ENCODE results near the gene SPAG4. TPM values are rescaled to one million over a fixed set of nuclear protein-coding genes. Genes with fewer than 3 reads are reported as not detected.

The SPAG4 gene
- total and polyA plus RNA-seq, 2 experiments from 2014 or later = 2.7 to 2.9 TPM

DNA sequence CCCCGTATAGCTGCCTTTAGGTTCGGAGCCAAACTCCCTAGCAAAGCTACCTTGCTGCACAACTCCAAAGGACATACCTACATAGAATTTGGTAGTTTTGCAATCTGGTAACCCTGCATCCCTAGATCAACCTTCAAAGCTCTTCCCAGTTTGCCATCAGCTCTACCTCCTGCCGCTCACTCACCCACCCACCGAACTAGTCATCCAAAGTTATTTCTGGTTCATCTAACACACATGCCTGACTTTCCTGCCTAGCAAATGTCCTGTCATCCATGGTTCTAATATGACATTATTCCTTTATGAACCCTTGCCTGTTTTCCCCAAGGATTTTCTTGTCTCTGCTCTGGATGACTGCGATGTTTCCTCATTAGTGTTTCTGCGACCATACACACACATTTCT is 21.6 kb downstream of the SPAG4 start:
- H3K79me2 ChIP-seq (replicated peaks; ENCODE audit: insufficient read depth) = peaks cover 83% of the 10 kb centered on the region
- no peak overlapping the region for H2AFZ ChIP-seq
- H3K9me2 ChIP-seq (ENCODE audit: insufficient read depth) = no peaks in the 10 kb centered on the region
- Mint-ChIP-seq H3K36me3 (ENCODE audit: low read depth) (peaks cover 4% of the 10 kb centered on the region; the same call in 2 of the 3 replicates), H3K27ac (no peak overlapping the region), H3K4me1 (peaks cover 27% of the 10 kb centered on the region), H3K27me3 (ENCODE audit: insufficient read depth, low read depth, poor library complexity) (peaks cover 4% of the 10 kb centered on the region), H3K9me3 (no peaks in the 10 kb centered on the region), H3K4me3 (no peak overlapping the region)
- H4K20me1 ChIP-seq (replicated peaks; ENCODE audit: insufficient read depth) = peaks cover 50% of the 10 kb centered on the region
- no peaks in the 10 kb centered on the region for H3K27me3 ChIP-seq (ENCODE audit: insufficient read depth)
- H3K27ac ChIP-seq (ENCODE audit: low read depth) = no peak overlapping the region
- no peak for ATAC-seq
- TF ChIP-seq CREB1 (CRISPR knock-in tag; IDR thresholded peaks at IDR 0.05; ENCODE audit: low read depth) = no peak
- TF ChIP-seq ZNF331 (CRISPR knock-in tag; IDR thresholded peaks at IDR 0.05; ENCODE audit: low read depth) = no peak
- no peak for TF ChIP-seq ETS1 (IDR thresholded peaks at IDR 0.05)
- no peak for TF ChIP-seq POLR2AphosphoS5 (IDR thresholded peaks at IDR 0.05; ENCODE audit: low read depth)
- no peak for TF ChIP-seq EZH2phosphoT487 (IDR thresholded peaks at IDR 0.05; ENCODE audit: unreplicated experiment)
- TF ChIP-seq, protein P1, sequence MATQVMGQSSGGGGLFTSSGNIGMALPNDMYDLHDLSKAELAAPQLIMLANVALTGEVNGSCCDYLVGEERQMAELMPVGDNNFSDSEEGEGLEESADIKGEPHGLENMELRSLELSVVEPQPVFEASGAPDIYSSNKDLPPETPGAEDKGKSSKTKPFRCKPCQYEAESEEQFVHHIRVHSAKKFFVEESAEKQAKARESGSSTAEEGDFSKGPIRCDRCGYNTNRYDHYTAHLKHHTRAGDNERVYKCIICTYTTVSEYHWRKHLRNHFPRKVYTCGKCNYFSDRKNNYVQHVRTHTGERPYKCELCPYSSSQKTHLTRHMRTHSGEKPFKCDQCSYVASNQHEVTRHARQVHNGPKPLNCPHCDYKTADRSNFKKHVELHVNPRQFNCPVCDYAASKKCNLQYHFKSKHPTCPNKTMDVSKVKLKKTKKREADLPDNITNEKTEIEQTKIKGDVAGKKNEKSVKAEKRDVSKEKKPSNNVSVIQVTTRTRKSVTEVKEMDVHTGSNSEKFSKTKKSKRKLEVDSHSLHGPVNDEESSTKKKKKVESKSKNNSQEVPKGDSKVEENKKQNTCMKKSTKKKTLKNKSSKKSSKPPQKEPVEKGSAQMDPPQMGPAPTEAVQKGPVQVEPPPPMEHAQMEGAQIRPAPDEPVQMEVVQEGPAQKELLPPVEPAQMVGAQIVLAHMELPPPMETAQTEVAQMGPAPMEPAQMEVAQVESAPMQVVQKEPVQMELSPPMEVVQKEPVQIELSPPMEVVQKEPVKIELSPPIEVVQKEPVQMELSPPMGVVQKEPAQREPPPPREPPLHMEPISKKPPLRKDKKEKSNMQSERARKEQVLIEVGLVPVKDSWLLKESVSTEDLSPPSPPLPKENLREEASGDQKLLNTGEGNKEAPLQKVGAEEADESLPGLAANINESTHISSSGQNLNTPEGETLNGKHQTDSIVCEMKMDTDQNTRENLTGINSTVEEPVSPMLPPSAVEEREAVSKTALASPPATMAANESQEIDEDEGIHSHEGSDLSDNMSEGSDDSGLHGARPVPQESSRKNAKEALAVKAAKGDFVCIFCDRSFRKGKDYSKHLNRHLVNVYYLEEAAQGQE (IDR thresholded peaks at IDR 0.05; ENCODE audit: unreplicated experiment) = no peak
- no peak for TF ChIP-seq CTCF (conservative IDR thresholded peaks at IDR 0.05; ENCODE audit: low read depth in 2 of 2)
- no peak for TF ChIP-seq NANOG (IDR thresholded peaks at IDR 0.05; ENCODE audit: borderline replicate concordance)
- no peak for TF ChIP-seq STAT1 (IDR thresholded peaks at IDR 0.05; ENCODE audit: unreplicated experiment)
- H3K4me2 ChIP-seq = no peak overlapping the region
- H3F3A ChIP-seq (replicated peaks; ENCODE audit: low read depth) = no peaks in the 10 kb centered on the region
- no peak overlapping the region for H3K4me3 ChIP-seq
- H3K4me1 ChIP-seq (ENCODE audit: insufficient read depth) = peaks cover 21% of the 10 kb centered on the region; the same call in 1 of the 2 replicates
- DNase-seq (ENCODE audit: low spot score) = no peak
- H3K36me3 ChIP-seq (ENCODE audit: insufficient read depth) = no peaks in the 10 kb centered on the region

GRCh38 chr20:35638751-35639150 is 23.1 kb downstream of the SPAG4 start:
- H3K4me3 Mint-ChIP-seq = no peak overlapping the region
- ATAC-seq = no peak

More at GRCh38 chr20:35638751-35639150, 23.1 kb downstream of the SPAG4 start:
- H3K4me3 ChIP-seq = no peak overlapping the region
- Mint-ChIP-seq H3K36me3 (ENCODE audit: low read depth) (no peaks in the 10 kb centered on the region), H3K9me3 (no peaks in the 10 kb centered on the region), H3K27ac (no peak overlapping the region), H3K4me1 (peaks cover 37% of the 10 kb centered on the region), H3K27me3 (ENCODE audit: insufficient read depth, low read depth, poor library complexity) (no peaks in the 10 kb centered on the region)
- H3K36me3 ChIP-seq (ENCODE audit: insufficient read depth) = no peaks in the 10 kb centered on the region
- TF ChIP-seq STAT1 (IDR thresholded peaks at IDR 0.05; ENCODE audit: unreplicated experiment) (no peak), ZNF331 (CRISPR knock-in tag; IDR thresholded peaks at IDR 0.05; ENCODE audit: low read depth) (no peak), POLR2AphosphoS5 (IDR thresholded peaks at IDR 0.05; ENCODE audit: low read depth) (no peak), NANOG (IDR thresholded peaks at IDR 0.05; ENCODE audit: borderline replicate concordance) (no peak), CREB1 (CRISPR knock-in tag; IDR thresholded peaks at IDR 0.05; ENCODE audit: low read depth) (no peak), CTCF (conservative IDR thresholded peaks at IDR 0.05; ENCODE audit: low read depth in 2 of 2) (no peak), ZNF114 (CRISPR knock-in tag; IDR thresholded peaks at IDR 0.05) (no peak)
- H2AFZ ChIP-seq = no peak overlapping the region
- H4K20me1 ChIP-seq (replicated peaks; ENCODE audit: insufficient read depth) = peaks cover 55% of the 10 kb centered on the region
- H3K27ac ChIP-seq (ENCODE audit: low read depth) = no peak overlapping the region
- peaks cover 91% of the 10 kb centered on the region for H3K79me2 ChIP-seq (replicated peaks; ENCODE audit: insufficient read depth)
- no peaks in the 10 kb centered on the region for H3F3A ChIP-seq (replicated peaks; ENCODE audit: low read depth)
- DNase-seq (ENCODE audit: low spot score) = no peak
- peaks cover 24% of the 10 kb centered on the region; the same call in 1 of the 2 replicates for H3K4me1 ChIP-seq (ENCODE audit: insufficient read depth)
- no peak overlapping the region for H3K4me2 ChIP-seq
- H3K27me3 ChIP-seq (ENCODE audit: insufficient read depth) = no peaks in the 10 kb centered on the region
- no peaks in the 10 kb centered on the region for H3K9me2 ChIP-seq (ENCODE audit: insufficient read depth)
